Stimulated activated CD4-positive, alpha-beta T cell treated with anti-CD3 and anti-CD28 coated beads, Interleukin-4, amount 100 ng/mL, for 48 hours (primary cell): ENCODE results near the gene TAX1BP3.
A peak's percentile ranks its signal among the peaks of the same experiment; 100 is the strongest.

Source experiments
- DNase-seq, 2 donors: peaks; one replicate each; pipeline ENCODE4 v3.0.0-alpha.2; 2020; ENCODE audit warnings: low read depth in 2 of 2

The TAX1BP3 gene

DNA sequence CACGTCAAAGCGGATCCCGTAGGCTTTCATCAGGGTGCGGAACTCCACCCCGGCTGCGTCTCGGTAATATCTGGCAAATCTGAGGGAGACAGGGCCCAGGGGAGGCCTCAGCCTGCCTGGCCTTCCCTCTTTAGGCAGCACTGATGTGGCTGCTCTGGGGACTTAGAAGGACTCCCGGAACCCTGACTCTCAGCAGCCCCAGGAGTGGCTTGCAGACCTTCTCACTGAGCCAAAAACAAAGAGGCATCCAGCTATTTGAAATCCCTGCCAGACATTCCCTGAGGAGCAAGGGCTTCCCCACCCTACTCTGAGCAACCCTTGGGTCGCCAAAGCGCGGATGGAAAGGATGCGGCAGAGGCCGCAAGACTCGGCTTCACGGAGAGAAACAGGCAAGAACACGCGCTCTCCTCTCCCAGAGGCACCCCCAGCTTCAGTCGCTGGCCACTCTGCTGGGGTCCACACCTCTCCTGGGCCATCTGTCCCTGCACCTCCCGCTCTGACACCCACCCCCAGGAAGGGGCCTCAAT is 19.7 kb upstream of the TAX1BP3 start:
- DNase-seq, result no peak

DNA sequence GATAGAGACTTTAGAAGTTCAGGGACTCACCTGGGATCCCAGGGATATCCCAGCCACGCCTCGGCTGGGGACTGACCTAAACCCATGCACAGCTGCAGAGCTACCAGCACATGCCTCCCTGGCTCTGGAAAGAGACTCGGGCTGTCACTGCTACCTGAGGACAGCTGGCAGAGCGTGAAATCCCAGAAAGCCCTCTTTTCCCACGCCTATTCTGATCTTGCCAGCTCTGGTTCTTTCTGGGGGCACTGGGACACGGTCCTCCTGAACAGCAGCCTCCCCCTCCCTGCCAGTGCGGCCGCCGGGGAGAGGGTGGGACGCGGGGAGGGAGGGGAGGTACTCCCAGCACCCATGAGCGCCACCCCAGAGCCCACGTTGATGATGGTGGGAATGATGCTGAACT is 16.8 kb upstream of the TAX1BP3 start:
- no peak for DNase-seq

DNA sequence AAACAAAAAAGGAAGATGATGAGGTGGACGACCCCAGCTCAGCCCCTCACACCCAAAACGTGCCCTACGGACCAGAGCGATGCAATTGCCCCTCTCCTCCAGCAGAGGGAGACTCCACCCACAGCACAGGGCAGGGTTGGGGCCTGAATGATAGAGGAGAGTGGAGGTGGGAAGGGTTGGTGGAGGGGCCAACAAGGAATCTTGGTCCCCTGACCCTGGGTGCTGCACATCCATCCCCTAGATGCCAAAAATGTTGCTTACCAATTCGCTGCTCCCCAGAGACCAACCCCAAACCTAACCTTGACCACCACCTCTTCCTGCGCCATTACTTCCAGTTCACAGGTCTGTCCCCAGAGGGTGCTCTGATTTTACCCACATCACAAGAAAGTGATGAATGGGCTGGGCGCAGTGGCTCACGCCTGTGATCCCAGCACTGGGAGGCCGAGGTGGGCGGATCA is 14.7 kb upstream of the TAX1BP3 start:
- DNase-seq, result peak; percentile 37 to 53

DNA sequence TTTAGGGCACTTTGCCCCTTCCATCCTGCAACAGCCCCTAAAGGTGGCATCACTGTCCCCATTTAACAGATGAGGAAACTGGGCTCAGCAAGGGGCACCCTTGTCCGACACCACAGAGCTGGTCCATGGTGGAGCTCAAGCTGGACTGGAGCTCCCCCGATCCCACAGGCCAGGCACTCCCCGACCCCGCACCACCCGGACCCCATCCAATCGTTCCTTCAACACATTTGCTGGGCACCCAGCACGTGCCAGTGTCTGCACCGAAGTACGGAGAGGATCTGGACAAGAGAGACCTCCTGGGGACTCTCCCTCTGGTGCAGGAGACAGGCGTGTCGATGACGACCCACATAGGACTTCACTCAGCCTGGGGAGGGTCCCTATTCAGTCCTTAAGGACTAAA is 13.7 kb upstream of the TAX1BP3 start:
- no peak for DNase-seq

DNA sequence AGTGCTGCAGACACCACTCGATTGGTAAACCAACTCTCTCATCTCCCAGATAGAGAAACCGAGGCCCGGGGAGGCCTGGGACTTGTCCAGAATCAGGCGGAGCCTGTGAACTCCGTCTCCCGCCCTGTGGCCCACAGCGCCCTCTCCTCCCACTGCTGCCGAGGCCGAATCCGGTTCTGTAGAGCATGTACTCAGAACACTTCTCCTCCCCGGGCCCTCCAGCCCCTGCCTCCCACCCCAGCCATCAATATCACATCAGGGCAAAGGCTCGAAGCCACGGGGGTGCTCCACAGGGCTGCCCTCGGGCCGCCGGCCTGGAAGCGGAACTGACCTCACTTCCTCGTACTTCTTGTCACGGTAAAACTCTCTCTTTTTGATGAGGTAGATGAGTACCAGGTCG is 13.2 kb upstream of the TAX1BP3 start:
- no peak for DNase-seq

DNA sequence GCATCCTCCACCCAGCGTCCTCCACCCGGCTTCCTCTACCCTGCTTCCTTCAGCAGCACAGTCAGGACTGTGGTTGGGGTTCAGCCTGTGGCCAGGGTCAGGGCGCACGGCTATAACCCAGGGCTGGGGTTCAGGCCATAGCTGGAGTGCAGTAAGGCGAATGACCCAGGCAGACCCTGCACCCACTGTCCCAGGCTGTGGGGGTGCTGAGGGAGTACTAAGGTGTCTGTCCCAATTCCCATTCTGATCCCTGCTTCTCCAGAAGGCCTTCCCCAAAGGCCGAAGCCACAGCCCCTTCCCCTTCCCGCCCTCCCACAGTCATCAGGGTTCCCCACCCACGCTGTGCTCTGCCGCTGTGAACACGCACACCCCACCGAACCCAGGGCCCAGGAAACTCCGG is 12.7 kb upstream of the TAX1BP3 start:
- DNase-seq, result no peak

DNA sequence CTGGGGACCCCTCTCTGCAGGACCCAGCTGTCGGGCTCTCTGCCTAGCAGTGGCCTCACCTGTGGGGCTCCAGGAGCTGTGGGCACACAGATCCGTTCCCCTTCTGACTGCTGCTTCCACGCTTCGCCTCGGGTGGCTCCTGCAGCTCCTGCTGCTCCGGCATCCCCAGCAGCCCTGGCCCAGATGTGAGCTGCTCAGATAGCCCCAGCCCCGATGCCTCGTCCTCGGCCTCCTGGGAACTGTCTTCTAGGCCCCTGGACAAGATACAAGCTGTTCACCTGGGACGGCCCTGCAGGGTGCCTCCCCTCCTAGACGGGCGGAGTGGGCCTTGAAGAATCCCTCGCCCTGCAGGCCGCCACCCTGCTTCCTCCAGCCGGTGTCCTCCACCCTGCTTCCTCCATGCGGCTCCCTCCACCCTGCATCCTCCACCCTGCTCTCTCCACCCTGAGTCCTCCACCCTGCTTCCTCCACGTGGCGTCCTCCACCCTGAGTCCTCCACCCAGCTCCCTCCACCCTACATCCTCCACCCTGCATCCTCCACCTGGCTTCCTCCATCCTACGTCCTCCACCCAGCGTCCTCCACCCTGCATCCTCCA is 11.3 kb upstream of the TAX1BP3 start:
- DNase-seq, result no peak

DNA sequence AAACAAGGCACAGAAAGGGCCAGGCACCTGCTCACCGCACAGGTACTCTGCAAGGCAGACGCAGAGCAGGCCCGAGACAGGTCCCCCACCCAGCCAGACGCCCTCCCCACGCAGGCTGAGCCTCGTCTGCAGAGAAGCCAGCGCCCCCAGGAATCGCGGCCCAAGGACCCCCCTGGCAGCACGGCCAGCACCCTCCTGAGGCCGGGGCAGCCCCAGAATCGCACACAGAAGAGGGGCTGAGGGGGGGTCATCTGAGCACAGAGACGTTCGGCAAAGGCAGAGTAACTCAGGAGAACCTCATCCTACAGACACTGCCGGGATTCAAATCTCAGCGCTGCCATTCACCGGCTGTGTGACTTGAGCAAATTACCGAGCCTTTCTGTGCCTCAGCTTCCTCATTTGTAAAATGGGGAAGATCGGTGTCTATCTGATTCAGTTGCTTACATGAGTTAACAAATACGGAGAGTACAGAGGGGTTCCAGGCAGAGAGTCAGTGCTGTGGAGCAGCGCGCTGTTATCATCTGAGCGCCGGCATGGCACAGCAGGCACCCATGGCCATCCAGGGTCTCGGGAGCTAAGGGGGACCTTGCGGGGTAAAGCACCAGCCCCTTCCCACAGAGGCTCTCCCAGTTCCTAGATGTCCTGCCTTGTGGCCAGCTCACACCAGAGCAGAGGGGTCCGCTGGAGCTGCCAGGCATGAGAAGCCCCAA is 10.6 kb upstream of the TAX1BP3 start:
- DNase-seq, result no peak

DNA sequence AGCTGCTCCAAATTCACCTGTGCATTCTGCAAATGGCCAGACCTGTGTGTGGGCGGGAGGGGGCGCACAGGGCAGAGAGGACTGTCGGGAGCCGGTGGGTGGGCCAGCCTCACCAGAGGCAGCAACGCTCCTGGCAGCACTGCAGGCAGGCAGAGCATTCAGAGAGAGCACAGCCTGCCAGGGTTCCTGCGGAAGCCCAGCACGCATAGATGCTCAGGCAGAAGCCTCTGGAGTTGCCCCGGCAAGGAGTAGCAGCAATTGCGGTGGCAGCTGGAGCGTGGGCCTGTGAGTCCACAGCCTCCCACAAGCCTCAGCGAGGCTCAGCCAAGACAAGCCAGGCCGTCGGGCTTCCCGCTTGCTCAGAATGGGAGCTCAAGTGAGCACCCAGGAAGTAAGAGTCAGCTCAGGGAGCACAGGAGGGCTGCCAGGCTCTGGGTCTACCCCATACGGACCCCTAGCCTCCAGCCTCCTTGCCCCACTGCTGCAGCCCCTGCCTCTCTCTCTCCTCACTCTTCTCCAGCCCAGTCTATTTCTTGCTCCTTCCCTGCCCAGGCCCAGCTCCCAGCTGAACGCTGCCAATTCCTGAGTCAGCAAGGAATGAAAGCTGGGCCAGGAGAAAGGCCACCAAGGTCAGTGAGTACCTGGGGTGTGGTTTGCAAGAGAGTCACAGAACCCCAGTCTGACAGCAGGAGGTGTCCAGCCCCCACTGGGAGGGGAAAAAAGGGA is 9.9 kb upstream of the TAX1BP3 start:
- DNase-seq, result no peak

DNA sequence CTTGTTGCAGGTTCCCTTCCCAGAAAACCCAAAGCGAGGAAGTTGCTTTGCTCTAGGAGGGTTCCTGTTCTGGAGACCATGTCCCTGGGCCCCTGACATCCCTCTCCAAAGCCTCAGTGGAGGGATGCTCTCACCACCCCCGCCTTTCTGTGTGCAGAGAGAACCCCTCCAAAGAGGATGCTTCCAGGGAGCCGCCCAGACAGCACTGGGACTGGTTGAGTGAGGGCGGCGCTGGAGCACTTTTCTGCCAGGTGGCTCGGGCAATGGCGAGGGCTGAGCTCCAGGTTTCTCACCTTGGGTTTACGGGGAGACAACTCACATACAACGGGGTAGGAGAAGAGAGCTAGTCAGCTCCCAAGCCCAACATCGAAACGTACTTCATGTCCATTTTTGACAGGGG is 7.5 kb upstream of the TAX1BP3 start:
- no peak for DNase-seq

DNA sequence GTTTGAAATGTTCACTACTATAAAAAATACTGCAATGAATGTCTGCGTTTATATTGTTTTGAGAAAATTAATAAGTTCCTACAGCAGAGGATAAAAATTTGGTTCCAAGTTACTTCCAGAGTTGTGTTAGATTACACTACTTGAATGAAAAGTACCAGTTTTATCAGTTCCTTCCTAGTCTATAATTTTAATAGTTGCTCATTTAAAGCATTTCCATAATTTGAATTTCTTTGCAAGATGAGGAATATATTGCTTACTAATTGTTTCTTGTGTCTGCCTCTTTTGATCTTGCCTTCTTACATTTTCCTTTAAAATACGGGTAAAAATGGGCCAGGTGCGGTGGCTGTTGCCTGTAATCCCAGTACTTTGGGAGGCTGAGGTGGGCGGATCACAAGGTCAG is 4.2 kb upstream of the TAX1BP3 start:
- no peak for DNase-seq

DNA sequence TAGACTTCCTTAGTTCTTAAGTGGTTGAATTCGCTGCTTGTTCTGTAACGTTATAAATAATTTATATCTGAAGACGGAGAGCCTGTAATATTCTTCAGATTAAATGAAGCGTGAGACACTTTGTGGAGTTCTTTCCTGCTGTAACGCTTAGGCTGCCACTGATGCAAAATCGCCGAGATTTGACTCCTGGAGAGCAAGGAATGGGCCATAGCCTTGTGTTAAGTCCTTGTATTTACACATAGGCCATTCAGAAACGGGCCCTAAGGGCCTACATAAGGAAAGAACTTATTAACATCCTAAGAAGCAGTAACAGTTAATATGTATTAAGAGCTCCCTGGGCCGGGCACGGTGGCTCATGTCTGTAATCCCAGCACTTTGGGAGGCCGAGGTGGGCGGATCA is 1.2 kb upstream of the TAX1BP3 start:
- no peak for DNase-seq

DNA sequence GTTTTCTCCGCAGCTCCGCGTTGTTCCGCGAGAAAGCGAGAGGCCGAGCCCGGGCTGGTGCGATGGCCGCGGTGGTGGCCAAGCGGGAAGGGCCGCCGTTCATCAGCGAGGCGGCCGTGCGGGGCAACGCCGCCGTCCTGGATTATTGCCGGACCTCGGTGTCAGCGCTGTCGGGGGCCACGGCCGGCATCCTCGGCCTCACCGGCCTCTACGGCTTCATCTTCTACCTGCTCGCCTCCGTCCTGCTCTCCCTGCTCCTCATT is 638 bp upstream of the TAX1BP3 start:
- no peak for DNase-seq

DNA sequence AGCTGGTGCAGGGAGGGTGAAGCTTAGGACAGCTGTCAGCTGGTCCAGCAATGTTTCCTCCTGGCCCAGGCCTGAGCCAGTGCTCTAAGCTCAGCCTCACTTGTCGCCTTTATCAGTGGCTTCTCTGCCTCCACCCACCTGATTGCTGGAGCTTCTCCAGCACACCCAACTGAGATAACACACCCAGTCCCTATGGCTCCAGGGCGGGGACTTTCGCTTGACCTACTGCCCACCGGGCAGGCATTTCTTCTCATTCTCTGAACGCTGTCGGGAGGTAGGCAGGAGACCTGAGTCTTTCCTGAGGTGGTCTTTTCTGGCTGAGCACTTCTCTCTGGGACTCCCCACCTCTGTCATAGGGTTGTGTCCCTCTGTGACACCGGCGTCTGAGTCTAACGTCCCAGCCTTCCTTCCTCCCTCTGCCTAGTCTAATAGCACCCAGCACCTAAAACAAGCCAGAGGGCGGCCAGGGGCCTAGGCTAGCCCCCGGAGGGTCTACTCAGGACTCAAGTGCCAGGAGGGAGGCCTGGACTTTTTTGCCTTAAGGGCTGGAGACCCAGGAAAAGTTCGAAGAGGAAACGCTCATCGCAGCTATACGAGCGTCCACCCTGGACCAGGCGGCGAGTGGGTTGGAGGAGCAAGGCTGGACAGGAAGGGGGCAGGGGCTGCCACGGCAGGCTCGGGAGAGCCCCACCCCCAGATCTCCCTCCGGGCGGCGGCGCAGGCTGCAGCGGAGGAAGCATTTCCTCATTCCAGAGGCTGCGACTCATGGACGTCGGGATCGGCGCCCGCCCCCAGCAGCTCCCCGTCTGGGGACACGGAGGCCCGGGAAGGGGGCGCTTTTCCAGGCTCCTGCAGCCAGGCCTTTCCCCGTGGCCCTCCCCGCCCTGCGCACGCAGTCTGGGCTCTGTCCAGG is 756 bp downstream of the TAX1BP3 start:
- DNase-seq, result no peak

DNA sequence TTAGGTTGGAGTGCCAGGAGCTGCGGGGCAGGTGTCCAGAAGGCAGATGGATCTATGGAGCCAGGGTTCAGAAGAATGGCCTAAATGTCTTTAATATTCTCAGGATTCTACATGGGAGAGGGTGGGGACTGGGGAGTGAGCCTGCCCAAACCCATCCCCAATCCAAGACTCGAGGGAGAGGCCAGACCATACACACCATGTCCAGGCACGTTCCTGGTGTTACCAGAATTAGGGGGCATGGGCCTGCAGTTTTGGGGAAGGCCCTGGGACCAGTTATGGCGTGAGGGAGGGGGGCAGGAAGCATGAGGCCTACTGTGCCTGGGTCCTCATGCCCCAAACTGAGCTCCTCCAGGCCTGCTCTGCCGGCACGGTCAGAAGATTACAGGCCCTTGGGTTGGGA is 1.9 kb downstream of the TAX1BP3 start:
- no peak for DNase-seq

DNA sequence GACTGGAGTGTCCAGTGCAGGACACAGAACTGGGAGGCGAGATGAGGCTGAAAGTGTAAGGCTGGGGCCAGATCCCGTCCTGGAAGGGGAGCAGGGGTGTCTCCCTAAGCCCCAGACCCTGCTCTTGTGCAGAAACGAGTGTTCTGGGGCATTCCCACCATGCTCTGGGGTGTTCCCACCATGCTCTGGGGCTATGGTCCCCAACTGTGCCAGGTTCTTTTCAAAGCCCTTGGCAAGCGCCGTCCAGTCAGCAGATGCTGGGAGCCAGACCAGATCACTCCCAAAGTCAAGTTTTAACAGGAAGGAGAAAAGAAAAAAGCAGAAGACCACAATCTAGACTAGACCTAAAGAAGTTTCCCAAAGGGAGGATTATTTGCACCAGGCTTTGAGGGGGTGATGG is 2.5 kb downstream of the TAX1BP3 start:
- no peak for DNase-seq

DNA sequence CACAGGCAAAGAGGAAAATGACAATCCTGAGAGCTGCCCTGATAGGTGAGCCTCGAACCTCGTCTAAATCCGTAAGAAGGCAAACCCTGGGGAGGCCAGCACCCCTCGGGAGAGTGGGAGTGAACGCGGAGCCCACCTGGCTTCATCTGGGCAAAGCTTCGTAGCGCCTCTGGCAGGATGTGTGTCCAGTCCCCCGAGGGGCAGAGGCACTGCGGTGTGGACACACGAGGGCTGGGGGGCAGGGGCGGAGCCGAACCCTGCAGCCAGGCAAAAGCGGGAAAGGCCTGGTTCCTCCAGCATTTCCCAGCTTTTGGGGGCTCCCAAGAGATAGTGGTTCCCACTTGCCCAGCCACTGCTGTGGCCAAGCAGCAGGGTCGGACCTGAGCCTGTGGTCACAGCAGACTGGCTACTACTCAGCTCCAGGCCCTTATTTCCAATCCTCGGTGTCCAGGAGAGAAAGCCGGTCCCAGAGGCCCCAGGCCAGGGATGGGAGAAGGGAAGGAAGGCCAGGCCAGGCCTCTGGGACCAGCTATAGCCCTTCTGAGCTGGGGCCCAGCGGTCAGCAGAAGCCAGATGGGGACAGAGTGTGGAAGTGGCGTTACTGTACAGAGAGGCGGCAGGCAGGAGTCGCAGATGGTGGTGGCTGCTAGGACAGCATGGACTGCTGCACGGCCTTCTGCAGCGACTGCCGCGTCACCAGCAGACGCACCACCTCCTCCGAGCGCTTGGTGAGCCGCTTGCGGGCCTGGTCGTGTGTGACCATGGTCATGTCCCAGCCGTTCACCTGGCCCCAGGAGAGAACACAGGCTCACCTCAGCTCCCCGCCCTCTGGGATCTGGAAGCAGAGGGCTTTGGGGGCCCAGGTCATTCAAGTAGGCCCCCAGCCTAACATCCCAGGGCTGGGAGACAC is 5.0 kb downstream of the TAX1BP3 start:
- no peak for DNase-seq

DNA sequence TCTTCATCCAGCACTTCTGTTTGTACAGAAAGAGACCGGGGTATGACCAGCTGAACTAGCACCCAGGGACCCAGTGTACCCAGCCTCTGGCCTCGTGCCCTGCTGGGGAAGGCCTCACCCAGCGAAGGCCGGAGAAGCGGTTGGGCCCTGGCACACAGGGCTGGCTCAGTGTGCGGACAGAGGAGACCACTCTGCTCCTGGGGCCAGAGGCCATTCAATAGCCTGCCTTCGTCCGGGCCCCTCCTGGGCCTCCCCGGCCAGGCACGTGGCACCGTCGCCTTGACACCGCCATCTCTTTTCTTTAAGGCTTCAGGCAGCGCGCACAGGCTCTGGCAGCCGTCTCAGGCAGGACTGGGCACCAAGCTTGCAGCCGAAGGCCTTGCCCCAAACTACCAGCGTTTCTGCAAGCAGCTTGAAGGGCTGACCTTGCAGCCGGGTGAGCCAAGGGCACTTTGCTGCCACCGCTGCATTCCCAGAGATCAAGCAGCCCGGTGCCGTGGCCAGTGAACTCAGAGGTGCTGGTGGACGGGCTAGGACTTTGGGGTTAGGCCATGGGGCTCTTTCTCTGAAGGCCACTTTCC is 8.0 kb downstream of the TAX1BP3 start:
- no peak for DNase-seq

DNA sequence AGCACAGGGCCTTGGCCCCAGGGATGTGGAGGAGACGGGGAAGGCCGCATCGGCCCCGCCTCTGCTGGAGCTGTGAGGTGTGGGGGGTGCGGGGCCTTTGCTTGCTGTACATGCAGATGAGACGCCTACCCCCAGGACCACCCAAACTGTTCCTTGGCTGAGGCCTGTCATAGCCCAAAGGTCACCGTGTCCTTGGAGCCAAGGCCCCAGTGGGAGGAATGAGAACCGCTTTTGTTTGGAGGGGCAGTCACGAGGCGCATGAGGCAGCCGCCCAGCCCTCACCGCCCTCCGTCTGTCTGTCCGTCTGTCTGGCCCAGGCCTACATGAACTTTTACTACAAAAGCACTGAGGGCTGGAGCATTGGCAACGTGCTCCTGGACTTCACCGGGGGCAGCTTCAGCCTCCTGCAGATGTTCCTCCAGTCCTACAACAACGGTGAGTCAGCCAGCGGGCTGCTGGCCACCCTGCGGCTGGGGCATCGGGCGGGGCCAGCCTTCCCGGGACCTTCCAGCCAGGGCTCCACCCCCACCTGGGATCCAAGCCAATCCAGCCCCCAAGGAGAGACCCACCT is 8.8 kb downstream of the TAX1BP3 start:
- no peak for DNase-seq

DNA sequence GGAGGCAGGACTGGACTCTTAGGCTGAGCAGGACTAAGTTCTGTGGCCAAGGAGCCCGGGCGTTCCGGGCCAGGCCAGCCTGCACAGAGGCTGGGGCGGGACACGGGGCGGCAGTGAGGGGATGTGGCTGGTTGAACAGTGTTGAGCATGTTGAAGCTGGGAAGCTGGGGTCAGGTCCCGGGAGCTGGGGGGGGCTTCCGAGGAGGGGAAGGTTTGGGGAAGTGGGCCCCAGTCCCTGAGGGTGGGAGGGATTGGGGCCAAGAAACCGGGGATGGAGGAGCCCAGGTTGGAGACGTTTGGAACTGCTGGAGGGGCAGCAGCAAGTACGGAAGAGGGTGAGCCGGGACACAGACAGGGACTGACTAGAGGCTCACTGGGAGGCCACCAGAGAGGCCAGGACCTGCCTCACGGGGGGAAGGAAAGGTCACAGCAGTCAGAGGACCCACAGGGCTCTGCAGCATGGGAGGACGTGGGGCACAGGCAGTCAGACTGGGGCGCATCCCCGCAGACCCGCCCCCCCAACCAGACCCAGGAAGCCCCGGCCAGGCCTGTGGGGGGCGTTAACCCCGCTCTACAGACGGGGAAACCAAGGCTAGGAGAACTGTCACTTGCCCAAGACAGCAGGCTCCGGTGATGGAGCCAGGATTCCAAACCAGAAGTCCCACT is 9.5 kb downstream of the TAX1BP3 start:
- DNase-seq, result no peak
